GM10248 (cell line): ENCODE results near the gene NR4A1.
A peak's percentile ranks its signal among the peaks of the same experiment; 100 is the strongest.

ENCODE experiments used
- CTCF ChIA-PET: fragments of 300-600 bp; sonication (Branson Sonifier 250); formaldehyde crosslinking; extraction: SDS; loops from one replicate; lab custom pipeline; 2021; ENCODE audit warnings: antibody characterized with exemption; lab: Yijun Ruan, JAX
- POLR2A ChIA-PET: fragments of 350-650 bp; sonication (Branson Sonifier 250); formaldehyde crosslinking; extraction: SDS; loops from one replicate; lab custom pipeline; 2020; ENCODE audit warnings: antibody characterized with exemption; lab: Yijun Ruan, JAX
- DNase-seq: peaks from one replicate; pipeline ENCODE4 v3.0.0; 2012; ENCODE audit errors: extremely low spot score
- TF ChIP-seq, protein P1 (sequence below): IDR thresholded peaks from 2 replicates; pipeline ENCODE4 v1.5.1; 2012; ENCODE audit warnings: mild to moderate bottlenecking, low read depth; ENCODE audit errors: extremely low read depth, missing control alignments, control extremely low read depth

Gene NR4A1

GRCh38 chr12:52050758-52051541 is at the start of gene NR4A1:
Gene NR4A1, plus strand, starts transcription at chr12:52051442. Its CDS starts 2,887 bp downstream, at chr12:52054329.
- peak; percentile 98 for DNase-seq
- POLR2A ChIA-PET, result interaction anchor here (0.7 to 2.7 kb wide), 12 partner anchors 9 to 1270 kb away, joined by 3 to 22 read pairs (median 6); partner anchors contain the start of genes AAAS and ATG101
- CTCF ChIA-PET, result interaction anchor here (1.1 to 42.5 kb wide), 8 partner anchors 10 to 73 kb away, joined by 3 to 1220 read pairs (median 6); partner anchors contain the start of gene ATG101
- TF ChIP-seq, protein P1, sequence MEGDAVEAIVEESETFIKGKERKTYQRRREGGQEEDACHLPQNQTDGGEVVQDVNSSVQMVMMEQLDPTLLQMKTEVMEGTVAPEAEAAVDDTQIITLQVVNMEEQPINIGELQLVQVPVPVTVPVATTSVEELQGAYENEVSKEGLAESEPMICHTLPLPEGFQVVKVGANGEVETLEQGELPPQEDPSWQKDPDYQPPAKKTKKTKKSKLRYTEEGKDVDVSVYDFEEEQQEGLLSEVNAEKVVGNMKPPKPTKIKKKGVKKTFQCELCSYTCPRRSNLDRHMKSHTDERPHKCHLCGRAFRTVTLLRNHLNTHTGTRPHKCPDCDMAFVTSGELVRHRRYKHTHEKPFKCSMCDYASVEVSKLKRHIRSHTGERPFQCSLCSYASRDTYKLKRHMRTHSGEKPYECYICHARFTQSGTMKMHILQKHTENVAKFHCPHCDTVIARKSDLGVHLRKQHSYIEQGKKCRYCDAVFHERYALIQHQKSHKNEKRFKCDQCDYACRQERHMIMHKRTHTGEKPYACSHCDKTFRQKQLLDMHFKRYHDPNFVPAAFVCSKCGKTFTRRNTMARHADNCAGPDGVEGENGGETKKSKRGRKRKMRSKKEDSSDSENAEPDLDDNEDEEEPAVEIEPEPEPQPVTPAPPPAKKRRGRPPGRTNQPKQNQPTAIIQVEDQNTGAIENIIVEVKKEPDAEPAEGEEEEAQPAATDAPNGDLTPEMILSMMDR, result peak; percentile 34

- CTCF ChIA-PET, result interaction anchor here (1.0 to 32.6 kb wide), 15 partner anchors 10 to 122 kb away, joined by 3 to 870 read pairs (median 4); partner anchors contain the start of genes ATG101 and NR4A1
- POLR2A ChIA-PET, result no interaction called here
- no peak for DNase-seq
- TF ChIP-seq, protein P1, result no peak
These were observed 48.2 kb upstream of the NR4A1 start for GRCh38 chr12:52003016-52003550.

GRCh38 chr12:52003591-52003990 is 47.7 kb upstream of the NR4A1 start:
- ChIA-PET POLR2A (interaction anchor here (1.5 kb wide), 1 partner anchor 47 kb away, joined by 4 read pairs; the partner anchor contains the start of gene NR4A1), CTCF (interaction anchor here (1.0 to 32.6 kb wide), 15 partner anchors 10 to 122 kb away, joined by 3 to 870 read pairs (median 4); partner anchors contain the start of genes ATG101 and NR4A1)
- DNase-seq, result no peak
- TF ChIP-seq, protein P1, result no peak

- no peak for DNase-seq
These were observed 47.1 kb upstream of the NR4A1 start for GRCh38 chr12:52004042-52004648.

GRCh38 chr12:52005218-52005902 is 45.9 kb upstream of the NR4A1 start:
- TF ChIP-seq, protein P1, result no peak
- CTCF ChIA-PET, result interaction anchor here (1.8 to 32.6 kb wide), 4 partner anchors 12 to 25 kb away, joined by 6 to 870 read pairs (median 46); no protein-coding TSS in a partner anchor
- DNase-seq, result no peak
- POLR2A ChIA-PET, result interaction anchor here (1.5 kb wide), 1 partner anchor 46 kb away, joined by 4 read pairs; the partner anchor contains the start of gene NR4A1

More at GRCh38 chr12:52004042-52004648, 47.1 kb upstream of the NR4A1 start:
- TF ChIP-seq, protein P1, result peak; percentile 54
- POLR2A ChIA-PET, result interaction anchor here (1.5 kb wide), 1 partner anchor 47 kb away, joined by 4 read pairs; the partner anchor contains the start of gene NR4A1
- CTCF ChIA-PET, result interaction anchor here (0.6 to 32.6 kb wide), 16 partner anchors 11 to 121 kb away, joined by 3 to 870 read pairs (median 4); partner anchors contain the start of genes ATG101 and NR4A1
